GM21423 (cell line): ENCODE measurements around the gene PITPNM3.
"Not testable (repeated sequence)": the region's sequence is repeated elsewhere in the genome, so short reads cannot be mapped to it uniquely, and the experiment has no call there.

Experiments used
- ATAC-seq: cut with Tn5 transposase; IDR thresholded peaks from one replicate; pipeline ENCODE4 v1.9.1; 2021; ENCODE audit warnings: mild to moderate bottlenecking, moderate library complexity; ENCODE audit not compliant: unreplicated experiment

PITPNM3 gene

GRCh38 chr17:6574687-6575595 is 18.6 kb upstream of the PITPNM3 start:
- peak; percentile 72 for ATAC-seq

- no peak for ATAC-seq
These were observed 17.8 kb upstream of the PITPNM3 start for GRCh38 chr17:6573982-6574686.

DNA sequence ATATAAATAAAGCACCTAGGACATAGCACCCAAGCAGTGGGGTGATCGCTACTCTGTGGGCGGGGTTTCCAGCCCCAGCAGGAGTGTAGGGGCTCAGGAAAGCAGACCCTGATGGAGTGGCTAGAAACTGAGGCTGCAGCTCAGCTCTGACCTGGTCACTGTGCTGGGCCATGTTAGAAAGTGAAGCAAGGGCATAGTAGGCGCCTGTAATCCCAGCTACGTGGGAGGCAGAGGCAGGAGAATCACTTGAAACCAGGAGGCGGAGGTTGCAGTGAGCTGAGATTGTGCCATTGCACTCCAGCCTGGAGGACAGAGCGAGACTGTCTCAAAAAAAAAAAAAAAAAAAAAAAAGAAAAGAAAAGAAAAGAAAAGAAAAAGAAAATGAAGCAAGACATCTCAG is 17.1 kb upstream of the PITPNM3 start:
- not testable (repeated sequence) for ATAC-seq

GRCh38 chr17:6572972-6573370 is 16.6 kb upstream of the PITPNM3 start:
- no peak for ATAC-seq

GRCh38 chr17:6571452-6571781 is 15.1 kb upstream of the PITPNM3 start:
- ATAC-seq: no peak

- ATAC-seq: no peak
These were observed 14.5 kb upstream of the PITPNM3 start for GRCh38 chr17:6570731-6571451.

GRCh38 chr17:6569370-6570285 is 13.3 kb upstream of the PITPNM3 start:
- no peak for ATAC-seq

GRCh38 chr17:6568184-6568758 is 11.9 kb upstream of the PITPNM3 start:
- ATAC-seq: no peak

GRCh38 chr17:6567528-6568183 is 11.3 kb upstream of the PITPNM3 start:
- ATAC-seq: no peak

GRCh38 chr17:6561446-6561845 is 5.1 kb upstream of the PITPNM3 start:
- ATAC-seq: no peak

- ATAC-seq: no peak
These were observed 4.1 kb upstream of the PITPNM3 start for GRCh38 chr17:6560496-6560895.

DNA sequence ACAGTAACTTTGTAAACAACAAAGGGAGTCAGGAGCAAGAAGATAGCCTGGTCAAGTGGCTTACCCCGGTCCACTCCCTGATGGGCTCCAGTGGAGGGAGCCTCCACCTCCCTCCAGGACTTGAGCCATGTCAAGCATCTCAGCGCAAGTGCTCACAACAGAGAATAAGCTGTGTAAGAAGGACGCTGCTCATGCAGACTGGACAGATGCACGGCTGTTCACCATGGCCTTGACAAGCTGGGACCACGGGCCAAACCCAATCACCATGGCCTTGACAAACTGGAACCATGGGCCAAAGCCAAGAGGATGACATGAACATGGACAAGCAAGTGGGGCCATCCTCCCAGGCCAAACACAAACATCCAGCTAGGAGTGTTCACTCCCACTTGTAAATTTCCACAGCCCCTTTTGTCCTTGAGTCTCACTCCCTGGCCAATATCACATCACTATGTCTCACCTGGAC is 3.4 kb upstream of the PITPNM3 start:
- ATAC-seq: no peak

- no peak for ATAC-seq
These were observed 2.8 kb upstream of the PITPNM3 start for GRCh38 chr17:6558932-6559752.

- no peak for ATAC-seq
These were observed 1.9 kb upstream of the PITPNM3 start for GRCh38 chr17:6558276-6558675.

DNA sequence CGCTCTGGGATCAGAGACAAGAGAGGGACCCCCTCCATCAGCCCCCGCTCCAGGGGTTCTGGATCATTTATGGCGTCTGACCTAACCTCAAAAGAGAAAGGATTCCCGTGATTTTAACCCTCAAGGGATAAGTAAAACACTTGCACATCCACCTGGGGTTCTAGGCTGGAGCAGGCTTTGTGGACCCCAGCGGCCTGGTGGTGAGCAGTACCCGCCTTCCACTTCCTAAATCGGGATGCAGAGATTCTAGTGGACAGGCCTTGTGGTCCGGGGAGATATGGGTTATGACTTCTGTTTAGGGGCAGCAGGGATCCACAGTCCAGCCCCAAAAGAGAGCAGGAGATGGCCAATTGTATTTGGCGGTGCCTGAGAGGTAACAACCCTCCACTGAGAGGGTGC is 684 bp upstream of the PITPNM3 start:
- no peak for ATAC-seq

DNA sequence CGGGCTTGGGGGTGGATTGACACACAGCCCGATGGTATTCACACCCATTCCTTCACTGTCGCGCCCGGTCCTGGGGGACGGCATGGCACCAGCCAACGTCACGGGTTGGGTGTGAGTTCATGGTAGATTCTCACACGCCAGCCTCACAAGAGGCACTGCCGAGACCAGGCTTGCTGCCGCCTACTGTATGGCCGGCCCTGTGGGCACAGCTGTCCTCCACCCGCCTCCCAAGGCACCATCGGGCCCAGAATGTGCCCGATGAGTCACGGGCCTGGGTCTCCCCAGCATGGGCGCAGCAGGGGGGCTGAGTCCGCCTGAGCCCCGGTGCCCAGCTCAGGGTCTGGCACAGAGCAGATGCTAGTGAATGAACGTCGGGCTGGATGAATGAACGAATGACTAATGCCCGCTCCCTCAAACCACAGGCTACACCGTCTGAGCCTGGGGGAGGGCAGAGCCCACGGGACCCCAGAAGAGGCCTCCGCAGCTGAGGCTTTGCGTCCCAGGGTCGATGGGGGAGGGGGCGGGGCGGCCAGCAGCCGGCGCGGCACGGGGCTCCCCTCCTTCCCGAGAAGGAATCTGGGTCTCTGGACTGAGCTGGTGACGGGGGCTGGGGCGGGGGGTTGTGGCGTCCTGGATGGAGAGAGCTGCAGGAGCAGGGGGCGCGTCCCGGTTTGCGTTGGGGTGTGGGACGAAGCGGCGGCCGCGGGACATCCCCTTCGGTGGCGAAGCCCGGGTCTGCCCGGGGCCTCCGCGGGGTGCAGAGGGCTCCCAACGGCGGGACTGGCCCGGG is 829 bp downstream of the PITPNM3 start:
- no peak for ATAC-seq

GRCh38 chr17:6554871-6555330 is 1.5 kb downstream of the PITPNM3 start:
- ATAC-seq: no peak

- no peak for ATAC-seq
These were observed 2.0 kb downstream of the PITPNM3 start for GRCh38 chr17:6554342-6554741.
